ENCODE data around the gene HID1.

- TF ChIP-seq POLR2A (IDR thresholded peaks at IDR 0.05) = no peak
- TF ChIP-seq CTCF (IDR thresholded peaks at IDR 0.05) = no peak
- TF ChIP-seq EP300 (IDR thresholded peaks at IDR 0.05) = no peak
Observed at GRCh38 chr17:74930535-74931036, 42.0 kb downstream of the HID1 start.
